ENCODE measurements around the gene PARD6G. TPM values are rescaled to one million over a fixed set of nuclear protein-coding genes. Genes with fewer than 3 reads are reported as not detected.
"Not testable (repeated sequence)": the region's sequence is repeated elsewhere in the genome, so short reads cannot be mapped to it uniquely, and the experiment has no call there.

Gene PARD6G
- total RNA-seq, 1 donor from 2014 or later: 0.05 TPM

DNA sequence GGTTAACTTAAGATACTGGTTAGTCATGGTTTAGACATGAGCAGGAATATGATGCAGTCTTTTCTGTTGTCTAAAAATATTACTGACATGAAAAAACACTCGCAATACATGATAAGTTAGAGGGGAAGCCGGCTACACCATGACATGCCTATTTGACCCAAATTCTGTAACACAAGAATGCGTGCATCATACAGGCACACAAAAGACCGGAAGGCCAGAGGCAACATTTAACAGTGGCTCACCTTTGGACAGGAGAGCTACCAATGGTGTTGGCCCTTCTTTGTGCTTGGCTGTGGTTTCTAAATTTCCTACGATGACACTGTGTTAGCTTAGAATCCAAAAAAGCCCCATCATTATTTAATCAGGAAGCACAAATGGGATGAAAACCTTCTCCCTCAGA is 4.1 kb downstream of the PARD6G start:
- intact Hi-C loops (cut with micrococcal nuclease): no loop called here

- intact Hi-C loops (cut with micrococcal nuclease): no loop called here
Measured at GRCh38 chr18:80241919-80242777, 5.2 kb downstream of the PARD6G start.

GRCh38 chr18:80239830-80240229 is 7.5 kb downstream of the PARD6G start:
- intact Hi-C loops (cut with micrococcal nuclease): no loop called here

GRCh38 chr18:80238651-80239260 is 8.6 kb downstream of the PARD6G start:
- intact Hi-C loops (cut with micrococcal nuclease): no loop called here

DNA sequence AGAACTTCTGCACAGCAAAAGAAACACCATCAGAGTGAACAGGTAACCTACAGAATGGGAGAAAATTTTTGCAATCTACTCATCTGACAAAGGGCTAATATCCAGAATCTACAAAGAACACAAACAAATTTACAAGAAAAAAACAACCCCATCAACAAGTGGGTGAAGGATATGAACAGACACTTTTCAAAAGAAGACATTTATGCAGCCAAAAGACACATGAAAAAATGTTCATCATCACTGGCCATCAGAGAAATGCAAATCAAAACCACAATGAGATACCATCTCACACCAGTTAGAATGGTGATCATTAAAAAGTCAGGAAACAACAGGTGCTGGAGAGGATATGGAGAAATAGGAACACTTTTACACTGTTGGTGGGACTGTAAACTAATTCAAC is 9.8 kb downstream of the PARD6G start:
- intact Hi-C loops (cut with micrococcal nuclease): not testable (repeated sequence)

DNA sequence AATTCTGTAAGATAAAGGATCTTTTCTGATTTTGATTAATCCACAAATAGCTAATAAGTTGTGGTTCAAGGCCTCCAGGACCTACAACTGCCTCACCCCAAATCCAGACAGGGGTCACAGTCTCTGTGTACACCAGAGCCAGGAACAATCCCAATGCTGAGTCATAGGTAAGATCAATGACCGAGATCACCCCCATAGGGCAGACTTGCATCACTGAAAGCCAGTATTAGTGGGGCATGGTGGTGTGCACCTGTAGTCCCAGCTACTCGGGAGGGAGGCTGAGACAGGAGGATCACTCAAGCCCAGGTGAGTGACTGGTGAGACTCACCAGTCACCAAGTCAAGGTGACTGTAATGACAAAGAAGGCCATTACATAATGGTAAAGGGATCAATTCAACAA is 12.9 kb downstream of the PARD6G start:
- intact Hi-C loops (cut with micrococcal nuclease): no loop called here

GRCh38 chr18:80233899-80234298 is 13.4 kb downstream of the PARD6G start:
- intact Hi-C loops (cut with micrococcal nuclease): no loop called here

GRCh38 chr18:80233201-80233835 is 14.0 kb downstream of the PARD6G start:
- intact Hi-C loops (cut with micrococcal nuclease): no loop called here

GRCh38 chr18:80232710-80233109 is 14.6 kb downstream of the PARD6G start:
- intact Hi-C loops (cut with micrococcal nuclease): no loop called here

DNA sequence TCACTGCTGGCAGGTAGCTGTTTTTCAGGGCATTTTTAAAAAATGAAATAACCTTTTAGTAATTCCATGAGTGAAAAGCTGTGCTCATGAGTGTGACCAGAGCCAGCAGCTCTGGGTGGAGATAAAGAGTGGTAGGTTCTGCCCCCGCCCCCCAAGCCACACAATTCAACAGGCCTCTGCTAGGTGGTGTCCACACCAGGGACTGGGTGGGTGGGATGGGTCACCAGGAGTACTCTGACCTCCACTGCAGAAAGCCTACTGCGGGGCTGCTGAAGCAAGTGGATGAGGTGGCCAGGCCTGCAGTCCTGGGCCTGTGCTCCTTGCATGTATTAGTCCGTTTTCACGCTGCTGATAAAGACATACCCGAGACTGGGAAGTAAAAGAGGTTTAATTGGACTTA is 15.3 kb downstream of the PARD6G start:
- intact Hi-C loops (cut with micrococcal nuclease): no loop called here

DNA sequence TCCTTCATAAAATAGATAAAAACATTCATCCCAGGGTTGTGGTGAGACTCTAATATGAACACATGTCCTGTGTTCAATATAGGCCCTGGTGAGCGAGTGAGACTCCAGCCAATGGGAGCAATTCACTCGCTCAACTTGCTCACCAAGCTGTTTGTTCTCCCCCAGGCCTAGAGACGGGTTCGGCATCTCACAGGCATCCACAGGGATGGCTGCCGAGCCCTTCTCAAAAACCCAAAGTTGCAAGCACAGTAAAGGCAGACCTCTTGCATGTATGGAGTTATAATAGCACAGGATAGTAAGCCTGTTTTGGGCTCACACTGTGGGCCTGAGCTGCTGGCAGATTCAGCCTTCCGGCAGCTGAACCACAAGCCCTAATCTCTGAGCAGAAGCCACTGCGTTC is 15.7 kb downstream of the PARD6G start:
- intact Hi-C loops (cut with micrococcal nuclease): no loop called here

- intact Hi-C loops (cut with micrococcal nuclease): no loop called here
Measured at GRCh38 chr18:80231151-80231550, 16.2 kb downstream of the PARD6G start.

- intact Hi-C loops (cut with micrococcal nuclease): no loop called here
Measured at GRCh38 chr18:80229766-80230745, 17.3 kb downstream of the PARD6G start.

DNA sequence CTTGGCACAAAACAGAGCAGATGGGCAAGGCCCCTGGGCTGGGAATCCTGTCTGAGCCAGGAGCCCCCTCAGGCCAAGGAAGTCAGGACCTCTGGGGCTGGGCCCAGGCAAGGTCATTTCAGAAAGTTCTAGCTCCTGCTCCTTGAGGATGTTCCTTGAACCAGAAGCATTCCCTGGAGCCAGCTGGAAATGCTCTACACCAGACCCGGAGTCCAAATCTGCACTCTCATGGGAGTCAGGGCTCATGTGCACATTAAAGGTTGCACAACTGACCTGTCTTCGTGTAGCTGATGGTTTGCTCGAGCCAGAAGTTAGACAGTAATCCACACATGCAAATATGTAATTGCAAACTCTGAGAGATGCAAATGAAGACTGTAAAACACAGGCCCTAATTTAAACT is 18.0 kb downstream of the PARD6G start:
- intact Hi-C loops (cut with micrococcal nuclease): no loop called here

- intact Hi-C loops (cut with micrococcal nuclease): no loop called here
Measured at GRCh38 chr18:80228051-80228848, 19.1 kb downstream of the PARD6G start.

DNA sequence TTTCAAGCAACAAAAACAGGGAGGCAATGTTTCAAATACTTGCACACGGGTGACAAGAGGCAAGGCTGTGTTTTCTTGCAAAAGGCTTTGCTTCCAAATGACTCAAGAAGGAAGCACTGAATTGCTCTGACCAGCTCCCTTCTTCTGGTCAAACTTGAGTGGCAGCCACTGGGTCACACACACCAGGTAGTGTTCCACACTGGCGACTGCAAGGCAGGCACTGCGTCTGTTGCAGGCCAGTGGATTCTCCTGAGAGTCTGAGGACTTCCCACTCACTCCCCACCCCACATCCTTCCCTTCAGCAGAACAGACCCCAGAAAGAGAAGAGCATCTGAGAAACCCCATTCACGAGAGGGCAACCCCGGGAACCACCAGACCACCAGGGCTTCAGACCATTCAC is 19.8 kb downstream of the PARD6G start:
- intact Hi-C loops (cut with micrococcal nuclease): no loop called here

DNA sequence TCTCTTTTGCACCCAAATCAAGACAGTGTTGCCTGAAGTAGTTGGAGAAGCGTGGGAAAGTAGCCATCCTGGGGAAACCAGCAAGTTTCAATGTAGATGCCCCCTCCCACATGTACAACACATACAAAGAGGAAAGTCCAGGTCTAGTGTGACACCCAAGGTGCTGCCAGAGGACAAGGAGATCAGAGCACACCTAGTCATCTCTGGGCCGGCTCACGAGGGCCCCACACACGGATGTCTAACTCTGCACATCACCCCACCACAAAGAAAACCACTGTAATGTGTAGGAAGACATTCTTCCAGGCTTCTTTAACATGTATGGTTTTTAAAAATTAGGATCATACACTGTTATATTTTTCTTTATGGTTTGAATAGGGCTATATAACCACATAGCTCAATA is 21.6 kb downstream of the PARD6G start:
- intact Hi-C loops (cut with micrococcal nuclease): no loop called here

DNA sequence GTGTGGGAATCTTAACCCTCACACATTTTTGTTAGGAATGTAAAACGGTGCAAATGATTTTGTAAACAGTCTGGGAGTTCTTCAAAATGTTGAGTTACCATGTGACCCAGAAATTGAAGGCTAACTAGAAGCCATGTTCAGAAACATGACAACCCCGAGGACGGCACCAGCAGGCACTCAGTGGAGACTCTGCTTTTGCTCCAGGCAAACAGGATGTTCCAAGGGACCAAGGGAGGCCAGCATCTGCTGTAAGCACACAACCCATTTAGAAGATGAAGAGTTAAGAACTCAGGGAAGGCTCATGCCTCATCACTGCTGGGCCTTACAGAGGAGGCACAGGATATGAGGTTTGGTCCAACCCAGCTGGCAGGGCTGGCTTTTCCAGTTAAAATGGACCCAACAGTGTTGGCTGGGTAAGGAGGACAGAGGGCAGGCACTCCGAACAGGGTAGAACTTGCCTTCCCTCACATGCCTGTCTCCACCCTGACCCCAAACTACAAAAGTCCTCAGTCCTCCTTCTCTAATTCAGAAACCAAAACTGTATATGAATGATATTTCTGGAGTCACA is 23.6 kb downstream of the PARD6G start:
- intact Hi-C loops (cut with micrococcal nuclease): no loop called here

- intact Hi-C loops (cut with micrococcal nuclease): not testable (repeated sequence)
Measured at GRCh38 chr18:80219488-80219887, 27.8 kb downstream of the PARD6G start.
